Measurements from ENCODE around the gene PAPPA.

Gene PAPPA

DNA sequence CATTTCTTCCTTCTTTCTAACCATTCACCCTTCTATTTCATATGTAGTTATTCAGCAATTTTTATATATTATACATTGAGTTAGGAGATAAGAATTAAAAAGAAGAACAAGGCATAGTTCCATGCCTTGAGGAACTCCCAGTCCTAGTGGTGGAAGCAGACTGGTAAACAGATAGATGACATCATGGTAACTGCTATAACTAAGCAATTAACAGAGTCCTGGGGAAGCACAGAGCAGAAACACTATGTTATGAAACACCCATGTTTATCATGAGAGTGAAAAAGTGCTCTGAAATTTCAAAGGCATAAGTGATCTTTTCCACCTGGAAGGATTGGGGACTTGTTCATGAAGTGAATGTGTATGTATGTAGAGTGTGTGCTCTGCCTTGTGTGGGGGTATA lies 14.6 kb downstream of the PAPPA start:
- no peaks in the 10 kb centered on the region for H3K9me3 ChIP-seq (replicated peaks; ENCODE audit: low read length)
- no peaks in the 10 kb centered on the region for H3K4me1 ChIP-seq (ENCODE audit: control insufficient read depth, insufficient read depth, low read length)
- H3K9ac ChIP-seq (ENCODE audit: low read depth, low read length): no peak overlapping the region
- peaks cover 21% of the 10 kb centered on the region for H3K27me3 ChIP-seq (ENCODE audit: control insufficient read depth, insufficient read depth, low read length)
- H3K4me2 ChIP-seq (ENCODE audit: low read length): no peak overlapping the region
- H3K36me3 ChIP-seq (ENCODE audit: insufficient read depth, low read length): no peaks in the 10 kb centered on the region
- H3K4me3 ChIP-seq (ENCODE audit: low read length): no peak overlapping the region

DNA sequence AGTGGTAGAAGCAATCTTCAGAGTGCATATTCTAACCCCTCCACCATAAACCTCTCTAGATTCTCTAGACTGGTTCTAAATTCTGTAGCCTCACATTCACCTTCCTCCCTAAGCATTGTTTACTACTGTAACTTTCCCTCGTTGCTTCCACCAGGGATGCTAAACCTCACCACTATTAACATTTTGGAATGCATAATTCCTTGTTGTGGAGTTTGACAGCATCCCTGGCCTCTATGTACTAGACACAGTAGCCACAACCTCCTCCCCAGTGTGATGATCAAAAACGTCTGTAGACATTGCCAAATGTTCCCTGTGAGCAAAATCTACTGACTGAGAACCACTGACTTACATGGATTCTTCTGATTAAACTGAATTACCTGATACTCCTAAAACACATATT lies 18.6 kb downstream of the PAPPA start:
- Histone ChIP-seq H3K4me1 (ENCODE audit: control insufficient read depth, insufficient read depth, low read length) (peaks cover 5% of the 10 kb centered on the region), H3K9me3 (replicated peaks; ENCODE audit: low read length) (no peaks in the 10 kb centered on the region), H3K36me3 (ENCODE audit: insufficient read depth, low read length) (no peaks in the 10 kb centered on the region), H3K4me3 (ENCODE audit: low read length) (no peak overlapping the region), H3K27me3 (ENCODE audit: control insufficient read depth, insufficient read depth, low read length) (peaks cover 21% of the 10 kb centered on the region), H3K9ac (ENCODE audit: low read depth, low read length) (no peak overlapping the region), H3K4me2 (ENCODE audit: low read length) (no peak overlapping the region)

DNA sequence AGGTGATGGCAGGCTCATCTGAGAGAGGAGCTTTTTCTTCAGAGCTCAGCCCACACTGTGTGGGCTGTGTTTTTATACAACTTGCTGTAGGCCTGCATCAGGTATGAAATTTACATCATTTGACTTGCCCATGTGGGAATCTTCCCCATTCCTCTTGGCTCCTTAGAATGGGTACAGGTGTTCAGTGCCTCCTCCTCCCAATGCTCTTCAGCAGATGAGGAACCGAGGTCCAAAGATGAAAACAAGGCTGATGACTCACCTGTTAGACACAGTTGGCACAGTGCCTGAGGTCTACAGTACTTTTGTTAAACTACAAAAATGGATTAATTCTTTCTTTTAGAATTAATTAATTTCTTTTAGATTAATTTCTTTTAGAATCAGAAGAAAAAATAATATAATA lies 20.8 kb downstream of the PAPPA start:
- Histone ChIP-seq H3K9ac (ENCODE audit: low read depth, low read length) (no peak overlapping the region), H3K4me3 (ENCODE audit: low read length) (no peak overlapping the region), H3K4me1 (ENCODE audit: control insufficient read depth, insufficient read depth, low read length) (peaks cover 5% of the 10 kb centered on the region), H3K9me3 (replicated peaks; ENCODE audit: low read length) (no peaks in the 10 kb centered on the region), H3K27me3 (ENCODE audit: control insufficient read depth, insufficient read depth, low read length) (peaks cover 23% of the 10 kb centered on the region), H3K36me3 (ENCODE audit: insufficient read depth, low read length) (no peaks in the 10 kb centered on the region), H3K4me2 (ENCODE audit: low read length) (no peak overlapping the region)

DNA sequence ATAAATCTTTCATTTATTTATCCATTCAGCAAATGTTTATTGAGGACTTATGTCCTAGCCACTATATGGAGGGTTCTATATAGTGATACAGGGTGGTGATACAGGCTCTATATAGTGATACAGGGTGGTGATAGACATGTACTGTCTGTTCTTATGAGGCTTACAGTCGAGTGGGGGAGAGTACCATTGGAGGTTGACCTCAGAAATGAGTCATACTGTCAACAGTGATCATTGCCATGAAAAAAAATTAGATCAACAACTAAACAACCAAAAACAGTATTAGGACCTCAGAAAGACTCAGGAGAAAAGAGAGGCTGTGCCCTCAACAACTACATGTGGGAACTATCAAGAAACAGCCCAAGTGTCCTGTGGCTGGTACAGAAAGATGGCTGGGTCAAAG lies 22.0 kb downstream of the PAPPA start:
- Histone ChIP-seq H3K4me2 (ENCODE audit: low read length) (no peak overlapping the region), H3K4me1 (ENCODE audit: control insufficient read depth, insufficient read depth, low read length) (peaks cover 5% of the 10 kb centered on the region), H3K4me3 (ENCODE audit: low read length) (no peak overlapping the region), H3K9ac (ENCODE audit: low read depth, low read length) (no peak overlapping the region), H3K9me3 (replicated peaks; ENCODE audit: low read length) (no peaks in the 10 kb centered on the region), H3K36me3 (ENCODE audit: insufficient read depth, low read length) (no peaks in the 10 kb centered on the region), H3K27me3 (ENCODE audit: control insufficient read depth, insufficient read depth, low read length) (peaks cover 31% of the 10 kb centered on the region)

- Histone ChIP-seq H3K27me3 (ENCODE audit: control insufficient read depth, insufficient read depth, low read length) (peaks cover 30% of the 10 kb centered on the region), H3K4me1 (ENCODE audit: control insufficient read depth, insufficient read depth, low read length) (peaks cover 5% of the 10 kb centered on the region), H3K4me2 (ENCODE audit: low read length) (no peak overlapping the region), H3K4me3 (ENCODE audit: low read length) (no peak overlapping the region), H3K9me3 (replicated peaks; ENCODE audit: low read length) (no peaks in the 10 kb centered on the region), H3K36me3 (ENCODE audit: insufficient read depth, low read length) (no peaks in the 10 kb centered on the region), H3K9ac (ENCODE audit: low read depth, low read length) (no peak overlapping the region)
Observed at GRCh38 chr9:116178481-116179211, 25.1 kb downstream of the PAPPA start.

- no peaks in the 10 kb centered on the region for H3K9me3 ChIP-seq (replicated peaks; ENCODE audit: low read length)
- H3K27me3 ChIP-seq (ENCODE audit: control insufficient read depth, insufficient read depth, low read length): peaks cover 36% of the 10 kb centered on the region
- no peak overlapping the region for H3K4me3 ChIP-seq (ENCODE audit: low read length)
- peaks cover 5% of the 10 kb centered on the region for H3K4me1 ChIP-seq (ENCODE audit: control insufficient read depth, insufficient read depth, low read length)
- no peak overlapping the region for H3K9ac ChIP-seq (ENCODE audit: low read depth, low read length)
- no peak overlapping the region for H3K4me2 ChIP-seq (ENCODE audit: low read length)
- no peaks in the 10 kb centered on the region for H3K36me3 ChIP-seq (ENCODE audit: insufficient read depth, low read length)
Observed at GRCh38 chr9:116179568-116179967, 26.0 kb downstream of the PAPPA start.

GRCh38 chr9:116181853-116182610 lies 28.4 kb downstream of the PAPPA start:
- H3K4me2 ChIP-seq (ENCODE audit: low read length): no peak overlapping the region
- H3K9me3 ChIP-seq (replicated peaks; ENCODE audit: low read length): no peaks in the 10 kb centered on the region
- no peak overlapping the region for H3K9ac ChIP-seq (ENCODE audit: low read depth, low read length)
- no peak overlapping the region for H3K4me3 ChIP-seq (ENCODE audit: low read length)
- H3K36me3 ChIP-seq (ENCODE audit: insufficient read depth, low read length): no peaks in the 10 kb centered on the region
- H3K4me1 ChIP-seq (ENCODE audit: control insufficient read depth, insufficient read depth, low read length): no peaks in the 10 kb centered on the region
- H3K27me3 ChIP-seq (ENCODE audit: control insufficient read depth, insufficient read depth, low read length): peaks cover 43% of the 10 kb centered on the region

GRCh38 chr9:116182876-116183275 lies 29.3 kb downstream of the PAPPA start:
- H3K4me2 ChIP-seq (ENCODE audit: low read length): no peak overlapping the region

GRCh38 chr9:116187570-116188170 lies 34.1 kb downstream of the PAPPA start:
- Histone ChIP-seq H3K4me2 (ENCODE audit: low read length) (no peak overlapping the region), H3K9ac (ENCODE audit: low read depth, low read length) (no peak overlapping the region), H3K4me1 (ENCODE audit: control insufficient read depth, insufficient read depth, low read length) (peaks cover 8% of the 10 kb centered on the region), H3K4me3 (ENCODE audit: low read length) (no peak overlapping the region), H3K36me3 (ENCODE audit: insufficient read depth, low read length) (no peaks in the 10 kb centered on the region), H3K27me3 (ENCODE audit: control insufficient read depth, insufficient read depth, low read length) (peaks cover 14% of the 10 kb centered on the region), H3K9me3 (replicated peaks; ENCODE audit: low read length) (no peaks in the 10 kb centered on the region)

More at GRCh38 chr9:116182876-116183275, 29.3 kb downstream of the PAPPA start:
- H3K4me3 ChIP-seq (ENCODE audit: low read length): no peak overlapping the region
- no peaks in the 10 kb centered on the region for H3K36me3 ChIP-seq (ENCODE audit: insufficient read depth, low read length)
- H3K27me3 ChIP-seq (ENCODE audit: control insufficient read depth, insufficient read depth, low read length): peaks cover 43% of the 10 kb centered on the region
- no peaks in the 10 kb centered on the region for H3K4me1 ChIP-seq (ENCODE audit: control insufficient read depth, insufficient read depth, low read length)
- no peaks in the 10 kb centered on the region for H3K9me3 ChIP-seq (replicated peaks; ENCODE audit: low read length)
- no peak overlapping the region for H3K9ac ChIP-seq (ENCODE audit: low read depth, low read length)

GRCh38 chr9:116189683-116190082 lies 36.1 kb downstream of the PAPPA start:
- Histone ChIP-seq H3K9ac (ENCODE audit: low read depth, low read length) (no peak overlapping the region), H3K4me1 (ENCODE audit: control insufficient read depth, insufficient read depth, low read length) (peaks cover 21% of the 10 kb centered on the region), H3K36me3 (ENCODE audit: insufficient read depth, low read length) (no peaks in the 10 kb centered on the region), H3K4me2 (ENCODE audit: low read length) (no peak overlapping the region), H3K4me3 (ENCODE audit: low read length) (no peak overlapping the region), H3K27me3 (ENCODE audit: control insufficient read depth, insufficient read depth, low read length) (peaks cover 7% of the 10 kb centered on the region), H3K9me3 (replicated peaks; ENCODE audit: low read length) (no peaks in the 10 kb centered on the region)

- no peak overlapping the region for H3K4me2 ChIP-seq (ENCODE audit: low read length)
- H3K36me3 ChIP-seq (ENCODE audit: insufficient read depth, low read length): no peaks in the 10 kb centered on the region
- no peaks in the 10 kb centered on the region for H3K9me3 ChIP-seq (replicated peaks; ENCODE audit: low read length)
- no peaks in the 10 kb centered on the region for H3K27me3 ChIP-seq (ENCODE audit: control insufficient read depth, insufficient read depth, low read length)
- H3K9ac ChIP-seq (ENCODE audit: low read depth, low read length): no peak overlapping the region
- H3K4me3 ChIP-seq (ENCODE audit: low read length): no peak overlapping the region
- peaks cover 21% of the 10 kb centered on the region for H3K4me1 ChIP-seq (ENCODE audit: control insufficient read depth, insufficient read depth, low read length)
Observed at GRCh38 chr9:116190637-116191396, 37.2 kb downstream of the PAPPA start.

Data from skeletal muscle satellite cell (primary cell).